ENCODE data around the gene PIK3R6.

GRCh38 chr17:8898636-8899035, 31.2 kb upstream of the PIK3R6 start:
- TF ChIP-seq CTCF (IDR thresholded peaks at IDR 0.05) = no peak
- TF ChIP-seq POLR2A (IDR thresholded peaks at IDR 0.05) = no peak
